K562 (cell line): ENCODE data around the gene NOL12.

Source experiments
- FOXK2 ChIP-seq, 2 experiments: fragments of 450-650 bp; IDR thresholded peaks in 1 of 2; conservative IDR thresholded peaks in 1 of 2; 2 replicates each; pipeline ENCODE4 v1.6.1; 2016; ENCODE audit warnings: low read depth in 2 of 2, mild to moderate bottlenecking in 1 of 2
- POLR2A ChIP-seq: fragments of 450-650 bp; conservative IDR thresholded peaks from 2 replicates; pipeline ENCODE4 v1.6.1; 2016
- PTBP1 ChIP-seq: fragments of 200-400 bp; formaldehyde crosslinking; IDR thresholded peaks from 2 replicates; pipeline ENCODE4 v1.6.1; 2017; ENCODE audit warnings: low read depth, low read length
- RBM22 ChIP-seq: fragments of 200-400 bp; formaldehyde crosslinking; IDR thresholded peaks from 2 replicates; pipeline ENCODE4 v1.6.1; 2018; ENCODE audit warnings: low read length, low read depth; ENCODE audit not compliant: poor library complexity, severe bottlenecking
- SMC3 ChIP-seq: conservative IDR thresholded peaks from 2 replicates; pipeline ENCODE4 v1.6.1; 2011; ENCODE audit warnings: low read depth, low read length, improper control_type of control experiment; ENCODE audit not compliant: insufficient read depth
- SNIP1 ChIP-seq: fragments of 450-650 bp; IDR thresholded peaks from 2 replicates; pipeline ENCODE4 v1.7.1; 2017; ENCODE audit warnings: low read depth, mild to moderate bottlenecking
- ZBTB8A ChIP-seq: fragments of 450-650 bp; IDR thresholded peaks from 2 replicates; pipeline ENCODE4 v1.6.1; 2018; ENCODE audit warnings: mild to moderate bottlenecking, moderate library complexity; ENCODE audit not compliant: partially characterized antibody
- ZFX ChIP-seq: sonication (generic); formaldehyde crosslinking; IDR thresholded peaks from 2 replicates; pipeline ENCODE4 v1.8.0; 2022; ENCODE audit warnings: mild to moderate bottlenecking, missing genetic modification reagents, moderate library complexity
- ZNF3 ChIP-seq: fragments of 250-450 bp; sonication (Bioruptor Pico); IDR thresholded peaks from 2 replicates; pipeline ENCODE4 v1.5.0; 2021; ENCODE audit warnings: mild to moderate bottlenecking, moderate library complexity
- TF ChIP-seq, protein P1 (sequence below), 3 experiments: IDR thresholded peaks in 2 of 3; conservative IDR thresholded peaks in 1 of 3; 2 replicates each; pipeline ENCODE4 v1.5.1; 2011 to 2012; ENCODE audit warnings: low read length in 3 of 3, mild to moderate bottlenecking in 3 of 3, control low read depth in 2 of 3, improper control_type of control experiment in 1 of 3, inconsistent platforms in 1 of 3, low read depth in 1 of 3, mixed read lengths in 1 of 3, moderate library complexity in 1 of 3; ENCODE audit not compliant: insufficient read depth in 2 of 3
- TF ChIP-seq, protein P2 (sequence below): fragments of 450-650 bp; conservative IDR thresholded peaks from 2 replicates; pipeline ENCODE4 v1.6.1; 2016; ENCODE audit warnings: missing genetic modification characterization, low read depth, mild to moderate bottlenecking, missing compliant biosample characterization, moderate library complexity

DNA sequence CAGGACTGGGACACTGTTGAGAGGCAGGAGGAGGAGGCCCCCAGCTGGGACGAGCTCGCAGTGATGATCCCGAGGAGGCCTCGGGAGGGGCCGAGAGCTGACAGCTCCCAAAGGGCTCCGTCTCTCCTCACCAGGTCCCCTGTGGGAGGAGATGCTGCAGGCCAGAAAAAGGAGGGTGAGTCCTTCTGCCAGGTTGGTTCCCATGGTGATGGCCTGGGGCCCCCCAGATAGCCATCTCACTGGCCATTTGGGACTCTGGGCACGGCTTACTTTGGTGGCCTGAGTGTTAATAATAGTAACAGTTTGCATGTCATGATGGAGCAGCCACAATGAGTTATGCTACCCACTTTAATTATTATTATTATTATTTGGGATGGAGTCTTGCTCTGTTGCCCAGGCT, 29.6 kb downstream of the NOL12 start:
- TF ChIP-seq, protein P1, sequence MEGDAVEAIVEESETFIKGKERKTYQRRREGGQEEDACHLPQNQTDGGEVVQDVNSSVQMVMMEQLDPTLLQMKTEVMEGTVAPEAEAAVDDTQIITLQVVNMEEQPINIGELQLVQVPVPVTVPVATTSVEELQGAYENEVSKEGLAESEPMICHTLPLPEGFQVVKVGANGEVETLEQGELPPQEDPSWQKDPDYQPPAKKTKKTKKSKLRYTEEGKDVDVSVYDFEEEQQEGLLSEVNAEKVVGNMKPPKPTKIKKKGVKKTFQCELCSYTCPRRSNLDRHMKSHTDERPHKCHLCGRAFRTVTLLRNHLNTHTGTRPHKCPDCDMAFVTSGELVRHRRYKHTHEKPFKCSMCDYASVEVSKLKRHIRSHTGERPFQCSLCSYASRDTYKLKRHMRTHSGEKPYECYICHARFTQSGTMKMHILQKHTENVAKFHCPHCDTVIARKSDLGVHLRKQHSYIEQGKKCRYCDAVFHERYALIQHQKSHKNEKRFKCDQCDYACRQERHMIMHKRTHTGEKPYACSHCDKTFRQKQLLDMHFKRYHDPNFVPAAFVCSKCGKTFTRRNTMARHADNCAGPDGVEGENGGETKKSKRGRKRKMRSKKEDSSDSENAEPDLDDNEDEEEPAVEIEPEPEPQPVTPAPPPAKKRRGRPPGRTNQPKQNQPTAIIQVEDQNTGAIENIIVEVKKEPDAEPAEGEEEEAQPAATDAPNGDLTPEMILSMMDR (IDR thresholded peaks at IDR 0.05 in 2 of 3, conservative IDR thresholded peaks at IDR 0.05 in 1 of 3; ENCODE audit: insufficient read depth in 2 of 3, low read depth in 1 of 3, low read length in 3 of 3) = no peak
- TF ChIP-seq RBM22 (no peak), ZFX (CRISPR knock-in tag) (no peak), POLR2A (no peak), ZBTB8A (no peak), FOXK2 (conservative IDR thresholded peaks at IDR 0.05 in 1 of 2, IDR thresholded peaks at IDR 0.05 in 1 of 2; ENCODE audit: low read depth in 2 of 2) (no peak), ZNF3 (CRISPR knock-in tag) (no peak), SNIP1 (no peak), PTBP1 (no peak), SMC3 (no peak)
- TF ChIP-seq, protein P2, sequence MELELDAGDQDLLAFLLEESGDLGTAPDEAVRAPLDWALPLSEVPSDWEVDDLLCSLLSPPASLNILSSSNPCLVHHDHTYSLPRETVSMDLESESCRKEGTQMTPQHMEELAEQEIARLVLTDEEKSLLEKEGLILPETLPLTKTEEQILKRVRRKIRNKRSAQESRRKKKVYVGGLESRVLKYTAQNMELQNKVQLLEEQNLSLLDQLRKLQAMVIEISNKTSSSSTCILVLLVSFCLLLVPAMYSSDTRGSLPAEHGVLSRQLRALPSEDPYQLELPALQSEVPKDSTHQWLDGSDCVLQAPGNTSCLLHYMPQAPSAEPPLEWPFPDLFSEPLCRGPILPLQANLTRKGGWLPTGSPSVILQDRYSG (tag) = no peak
